ENCODE results near the gene NT5C1B.

DNA sequence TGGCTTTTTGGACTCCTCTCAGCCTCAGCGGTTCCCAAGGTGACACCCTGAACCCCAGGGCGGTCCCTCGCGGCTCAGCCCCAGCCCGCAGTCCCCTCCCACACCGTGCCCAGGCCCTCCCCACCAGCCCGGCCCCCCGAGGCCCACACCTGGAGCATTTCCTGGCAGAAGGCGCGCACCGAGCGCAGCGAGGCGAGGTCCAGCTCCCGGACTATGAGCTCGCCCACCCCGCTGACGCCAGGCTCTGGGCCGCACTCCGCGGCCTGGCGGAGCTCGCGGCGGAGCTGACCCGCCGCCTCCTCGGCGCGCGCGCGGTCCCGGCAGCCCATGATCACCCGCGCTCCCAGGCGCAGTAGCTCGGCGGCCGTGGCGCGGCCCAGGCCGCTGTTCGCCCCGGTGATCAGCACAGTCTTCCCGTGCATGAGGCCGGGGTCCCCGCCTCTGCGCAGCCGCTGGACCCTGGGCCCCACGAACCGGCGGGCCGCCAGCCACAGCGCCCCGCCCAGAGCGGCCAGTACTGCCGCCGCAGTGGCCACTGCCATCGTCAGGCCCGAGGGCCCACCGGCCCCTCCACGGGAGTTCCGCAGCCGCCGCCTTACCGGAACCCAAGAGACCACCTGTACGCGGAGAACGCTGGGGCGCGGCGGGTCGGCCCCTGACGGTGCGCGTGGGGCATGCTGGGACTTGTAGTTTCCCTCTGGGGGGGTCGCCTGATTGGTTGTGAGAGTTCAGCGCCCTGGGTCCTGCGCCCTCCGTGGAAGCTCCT is 29.2 kb downstream of the NT5C1B start, which contains the start of gene RDH14:
- TF ChIP-seq POLR2A (IDR thresholded peaks at IDR 0.05): peak; percentile 71
- TF ChIP-seq, protein P1, sequence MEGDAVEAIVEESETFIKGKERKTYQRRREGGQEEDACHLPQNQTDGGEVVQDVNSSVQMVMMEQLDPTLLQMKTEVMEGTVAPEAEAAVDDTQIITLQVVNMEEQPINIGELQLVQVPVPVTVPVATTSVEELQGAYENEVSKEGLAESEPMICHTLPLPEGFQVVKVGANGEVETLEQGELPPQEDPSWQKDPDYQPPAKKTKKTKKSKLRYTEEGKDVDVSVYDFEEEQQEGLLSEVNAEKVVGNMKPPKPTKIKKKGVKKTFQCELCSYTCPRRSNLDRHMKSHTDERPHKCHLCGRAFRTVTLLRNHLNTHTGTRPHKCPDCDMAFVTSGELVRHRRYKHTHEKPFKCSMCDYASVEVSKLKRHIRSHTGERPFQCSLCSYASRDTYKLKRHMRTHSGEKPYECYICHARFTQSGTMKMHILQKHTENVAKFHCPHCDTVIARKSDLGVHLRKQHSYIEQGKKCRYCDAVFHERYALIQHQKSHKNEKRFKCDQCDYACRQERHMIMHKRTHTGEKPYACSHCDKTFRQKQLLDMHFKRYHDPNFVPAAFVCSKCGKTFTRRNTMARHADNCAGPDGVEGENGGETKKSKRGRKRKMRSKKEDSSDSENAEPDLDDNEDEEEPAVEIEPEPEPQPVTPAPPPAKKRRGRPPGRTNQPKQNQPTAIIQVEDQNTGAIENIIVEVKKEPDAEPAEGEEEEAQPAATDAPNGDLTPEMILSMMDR (IDR thresholded peaks at IDR 0.05): peak in 1 of 3 donors; percentile 22
